ENCODE results near the gene MYO1B. TPM values are rescaled to one million over a fixed set of nuclear protein-coding genes. Genes with fewer than 3 reads are reported as not detected.

The MYO1B gene
- total RNA-seq, 1 donor from 2014 or later: 43.7 TPM

DNA sequence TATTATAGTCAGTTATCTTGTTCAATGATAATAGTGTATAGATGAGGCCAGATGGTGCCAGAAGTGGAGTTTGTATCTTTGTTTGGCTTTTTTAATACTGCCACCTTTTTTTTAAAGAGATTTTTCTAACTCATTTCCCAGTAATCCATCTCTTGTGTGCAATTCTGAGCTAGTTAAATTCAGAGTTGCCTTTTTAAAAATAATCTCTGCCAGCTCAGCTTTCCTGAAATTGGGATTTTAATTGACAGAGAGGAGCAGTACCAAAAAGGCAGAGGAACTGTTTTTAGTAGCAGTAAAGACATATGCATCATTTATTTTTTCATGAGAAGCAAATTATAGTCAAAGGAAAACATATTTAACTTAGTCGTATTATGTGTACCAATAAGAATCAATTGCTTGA is 185.3 kb downstream of the MYO1B start:
- DNase-seq (ENCODE audit: extremely low spot score in 2 of 2): no peak
- Histone ChIP-seq H3K27ac (no peak overlapping the region), H3K36me3 (no peaks in the 10 kb centered on the region), H3K4me1 (no peaks in the 10 kb centered on the region), H3K27me3 (no peaks in the 10 kb centered on the region), H3K4me3 (no peak overlapping the region), H3K9me3 (no peaks in the 10 kb centered on the region)
- no peak for TF ChIP-seq POLR2A (IDR thresholded peaks at IDR 0.05)
- TF ChIP-seq, protein P1, sequence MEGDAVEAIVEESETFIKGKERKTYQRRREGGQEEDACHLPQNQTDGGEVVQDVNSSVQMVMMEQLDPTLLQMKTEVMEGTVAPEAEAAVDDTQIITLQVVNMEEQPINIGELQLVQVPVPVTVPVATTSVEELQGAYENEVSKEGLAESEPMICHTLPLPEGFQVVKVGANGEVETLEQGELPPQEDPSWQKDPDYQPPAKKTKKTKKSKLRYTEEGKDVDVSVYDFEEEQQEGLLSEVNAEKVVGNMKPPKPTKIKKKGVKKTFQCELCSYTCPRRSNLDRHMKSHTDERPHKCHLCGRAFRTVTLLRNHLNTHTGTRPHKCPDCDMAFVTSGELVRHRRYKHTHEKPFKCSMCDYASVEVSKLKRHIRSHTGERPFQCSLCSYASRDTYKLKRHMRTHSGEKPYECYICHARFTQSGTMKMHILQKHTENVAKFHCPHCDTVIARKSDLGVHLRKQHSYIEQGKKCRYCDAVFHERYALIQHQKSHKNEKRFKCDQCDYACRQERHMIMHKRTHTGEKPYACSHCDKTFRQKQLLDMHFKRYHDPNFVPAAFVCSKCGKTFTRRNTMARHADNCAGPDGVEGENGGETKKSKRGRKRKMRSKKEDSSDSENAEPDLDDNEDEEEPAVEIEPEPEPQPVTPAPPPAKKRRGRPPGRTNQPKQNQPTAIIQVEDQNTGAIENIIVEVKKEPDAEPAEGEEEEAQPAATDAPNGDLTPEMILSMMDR (IDR thresholded peaks at IDR 0.05): no peak
- TF ChIP-seq POLR2AphosphoS5 (IDR thresholded peaks at IDR 0.05; ENCODE audit: insufficient read depth in 1 of 2, low read depth in 1 of 2): no peak
- intact Hi-C loops (cut with DNase I): no loop called here

DNA sequence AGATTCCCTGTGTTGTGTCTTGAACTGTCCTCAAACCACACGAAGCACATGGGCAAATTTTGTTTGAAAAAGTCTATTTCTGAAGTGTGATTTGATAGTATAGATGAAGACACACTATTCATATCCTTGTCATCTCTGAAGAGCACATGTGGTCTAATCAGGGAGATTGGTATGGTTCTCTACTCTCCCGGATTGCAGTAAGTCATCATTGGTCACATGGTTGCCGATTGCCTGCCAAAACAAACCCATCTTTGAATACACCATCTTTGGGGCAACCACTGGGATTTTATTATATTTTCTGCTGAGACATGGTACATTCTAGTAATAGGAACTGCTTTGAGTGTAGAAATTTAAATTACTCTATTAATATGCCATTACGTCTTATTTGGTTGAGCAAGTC is 186.9 kb downstream of the MYO1B start:
- Histone ChIP-seq H3K9me3 (no peaks in the 10 kb centered on the region), H3K27ac (no peak overlapping the region), H3K4me1 (no peaks in the 10 kb centered on the region), H3K4me3 (no peak overlapping the region), H3K36me3 (no peaks in the 10 kb centered on the region), H3K27me3 (no peaks in the 10 kb centered on the region)
- TF ChIP-seq, protein P1 (IDR thresholded peaks at IDR 0.05): no peak
- no peak for TF ChIP-seq POLR2AphosphoS5 (IDR thresholded peaks at IDR 0.05; ENCODE audit: insufficient read depth in 1 of 2, low read depth in 1 of 2)
- no peak for TF ChIP-seq POLR2A (IDR thresholded peaks at IDR 0.05)
- intact Hi-C loops (cut with DNase I): no loop called here
- no peak for DNase-seq (ENCODE audit: extremely low spot score in 2 of 2)

DNA sequence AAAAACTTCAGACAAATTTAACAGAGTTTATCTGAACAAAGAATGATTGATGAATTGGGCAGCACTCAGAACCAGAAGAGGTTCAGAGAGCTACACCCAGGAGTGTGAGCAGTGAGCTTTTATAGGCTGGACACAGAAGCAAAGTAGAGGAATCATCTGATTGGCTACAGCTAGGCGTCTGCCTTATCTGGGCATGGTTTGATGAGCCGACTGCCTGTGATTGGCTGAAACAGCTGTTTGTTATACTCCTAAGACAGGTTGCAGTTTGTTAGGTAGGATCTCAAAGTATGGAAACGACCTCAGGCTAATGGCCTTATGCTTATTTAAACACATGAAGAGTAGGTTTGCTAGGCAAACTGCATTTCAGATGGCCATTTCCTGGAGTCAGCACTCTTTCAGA is 188.9 kb downstream of the MYO1B start:
- H3K36me3 ChIP-seq: no peaks in the 10 kb centered on the region
- TF ChIP-seq, protein P1 (IDR thresholded peaks at IDR 0.05): no peak
- TF ChIP-seq POLR2AphosphoS5 (IDR thresholded peaks at IDR 0.05; ENCODE audit: insufficient read depth in 1 of 2, low read depth in 1 of 2): no peak
- no peak for TF ChIP-seq POLR2A (IDR thresholded peaks at IDR 0.05)

DNA sequence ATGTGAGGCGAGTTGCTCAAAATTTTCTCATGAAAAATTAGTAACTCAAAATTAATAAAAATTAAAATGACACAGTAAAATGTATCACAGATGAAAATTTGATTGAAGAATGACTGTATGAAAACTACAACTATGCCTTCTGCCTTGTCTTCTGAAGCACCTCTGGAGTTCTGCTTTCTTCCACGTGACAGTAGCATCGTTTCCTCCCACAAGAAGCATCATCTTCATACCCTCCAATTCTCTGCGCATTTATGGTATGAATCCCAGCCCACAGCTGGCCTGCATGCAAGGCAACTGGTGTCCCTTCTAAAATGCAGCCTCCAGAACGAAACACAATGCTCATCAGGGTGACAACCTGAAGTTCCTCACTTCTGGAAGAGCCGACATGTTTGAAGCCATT is 189.9 kb downstream of the MYO1B start:
- H3K9me3 ChIP-seq: no peaks in the 10 kb centered on the region
- DNase-seq (ENCODE audit: extremely low spot score in 2 of 2): no peak
- no peaks in the 10 kb centered on the region for H3K36me3 ChIP-seq
- H3K4me1 ChIP-seq: no peaks in the 10 kb centered on the region
- TF ChIP-seq POLR2A (IDR thresholded peaks at IDR 0.05) (no peak), POLR2AphosphoS5 (IDR thresholded peaks at IDR 0.05; ENCODE audit: insufficient read depth in 1 of 2, low read depth in 1 of 2) (no peak)
- TF ChIP-seq, protein P1 (IDR thresholded peaks at IDR 0.05): no peak
- H3K27me3 ChIP-seq: no peaks in the 10 kb centered on the region
- no peak overlapping the region for H3K27ac ChIP-seq
- intact Hi-C loops (cut with DNase I): no loop called here
- H3K4me3 ChIP-seq: no peak overlapping the region

More for the DNA sequence above, 188.9 kb downstream of the MYO1B start:
- H3K4me1 ChIP-seq: no peaks in the 10 kb centered on the region
- H3K4me3 ChIP-seq: no peak overlapping the region
- no peak overlapping the region for H3K27ac ChIP-seq
- no peaks in the 10 kb centered on the region for H3K27me3 ChIP-seq
- no peak for DNase-seq (ENCODE audit: extremely low spot score in 2 of 2)
- no peaks in the 10 kb centered on the region for H3K9me3 ChIP-seq
- intact Hi-C loops (cut with DNase I): no loop called here

DNA sequence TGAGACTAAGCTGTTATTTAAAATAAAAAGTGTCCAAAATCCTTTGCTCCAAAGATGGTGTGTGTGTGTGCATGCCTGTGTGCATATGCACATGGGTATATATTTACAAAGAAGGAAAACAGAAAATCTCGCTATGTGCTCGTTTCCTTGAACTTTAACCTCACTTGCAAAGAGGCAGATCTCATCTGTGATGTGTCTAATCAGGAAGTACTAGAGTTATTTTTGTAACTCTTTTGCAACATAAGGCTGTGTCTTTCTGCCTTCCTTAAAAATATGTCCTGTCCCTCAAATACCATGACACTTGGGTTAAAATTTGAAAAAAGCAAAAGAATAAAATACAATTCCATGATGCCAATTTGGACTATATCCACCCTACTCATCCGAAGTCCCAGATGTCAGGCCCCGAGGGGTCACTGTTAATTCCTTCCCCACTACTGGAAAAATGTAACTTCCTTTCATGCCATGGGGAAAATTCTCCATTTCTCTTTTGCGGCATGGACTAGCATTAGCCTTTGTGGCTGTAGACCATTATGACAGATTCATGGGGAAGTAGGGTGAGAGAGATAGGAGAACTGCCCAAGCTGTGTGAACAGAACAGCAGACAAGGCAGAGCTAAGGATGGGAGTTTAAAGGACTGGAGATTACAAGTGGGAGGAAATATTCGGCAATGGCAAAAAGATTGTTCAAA is 191.3 kb downstream of the MYO1B start:
- Histone ChIP-seq H3K27ac (no peak overlapping the region), H3K36me3 (no peaks in the 10 kb centered on the region), H3K4me3 (no peak overlapping the region), H3K27me3 (no peaks in the 10 kb centered on the region), H3K4me1 (no peaks in the 10 kb centered on the region), H3K9me3 (no peaks in the 10 kb centered on the region)
- intact Hi-C loops (cut with DNase I): no loop called here
- TF ChIP-seq, protein P1 (IDR thresholded peaks at IDR 0.05): no peak
- no peak for DNase-seq (ENCODE audit: extremely low spot score in 2 of 2)

Data from vagina (tissue), 2 donors.